ENCODE measurements around the gene TSSK3. TPM values are rescaled to one million over a fixed set of nuclear protein-coding genes. Genes with fewer than 3 reads are reported as not detected.

The TSSK3 gene
- polyA plus RNA-seq, 1 donor (not counting 4 experiments of a cell fraction or from before 2014, with no cell fraction given) = 0.14 TPM

DNA sequence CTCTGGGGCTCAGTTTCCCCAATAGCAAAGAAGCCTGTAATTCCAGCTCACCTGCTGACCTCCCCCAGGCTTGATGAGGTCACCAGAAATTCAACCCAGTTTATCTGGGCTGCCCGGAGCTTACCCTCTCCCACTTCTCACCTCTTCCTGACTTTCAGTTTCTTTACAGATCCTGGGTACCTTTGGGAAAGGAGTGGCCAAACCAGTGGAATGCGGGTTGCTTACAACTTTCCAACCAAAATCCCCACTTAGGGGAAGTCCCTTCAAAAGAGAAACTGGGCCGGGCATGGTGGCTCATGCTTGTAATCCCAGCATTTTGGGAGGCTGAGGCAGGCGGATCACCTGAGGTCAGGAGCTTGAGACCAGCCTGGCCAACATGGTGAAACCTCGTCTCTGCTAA is 20.4 kb upstream of the TSSK3 start:
- TF ChIP-seq, protein P1, sequence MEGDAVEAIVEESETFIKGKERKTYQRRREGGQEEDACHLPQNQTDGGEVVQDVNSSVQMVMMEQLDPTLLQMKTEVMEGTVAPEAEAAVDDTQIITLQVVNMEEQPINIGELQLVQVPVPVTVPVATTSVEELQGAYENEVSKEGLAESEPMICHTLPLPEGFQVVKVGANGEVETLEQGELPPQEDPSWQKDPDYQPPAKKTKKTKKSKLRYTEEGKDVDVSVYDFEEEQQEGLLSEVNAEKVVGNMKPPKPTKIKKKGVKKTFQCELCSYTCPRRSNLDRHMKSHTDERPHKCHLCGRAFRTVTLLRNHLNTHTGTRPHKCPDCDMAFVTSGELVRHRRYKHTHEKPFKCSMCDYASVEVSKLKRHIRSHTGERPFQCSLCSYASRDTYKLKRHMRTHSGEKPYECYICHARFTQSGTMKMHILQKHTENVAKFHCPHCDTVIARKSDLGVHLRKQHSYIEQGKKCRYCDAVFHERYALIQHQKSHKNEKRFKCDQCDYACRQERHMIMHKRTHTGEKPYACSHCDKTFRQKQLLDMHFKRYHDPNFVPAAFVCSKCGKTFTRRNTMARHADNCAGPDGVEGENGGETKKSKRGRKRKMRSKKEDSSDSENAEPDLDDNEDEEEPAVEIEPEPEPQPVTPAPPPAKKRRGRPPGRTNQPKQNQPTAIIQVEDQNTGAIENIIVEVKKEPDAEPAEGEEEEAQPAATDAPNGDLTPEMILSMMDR (optimal IDR thresholded peaks at IDR 0.05 in 1 of 3, IDR thresholded peaks at IDR 0.05 in 1 of 3, conservative IDR thresholded peaks at IDR 0.05 in 1 of 3; ENCODE audit: extremely low read depth in 1 of 3, insufficient read depth in 2 of 3, low read length in 3 of 3) = no peak
- no peak for TF ChIP-seq EZH2 (IDR thresholded peaks at IDR 0.05; ENCODE audit: low read length)
- Histone ChIP-seq H3K9ac (ENCODE audit: control insufficient read depth, extremely low read depth, insufficient read depth, low read length) (no peak overlapping the region), H3K9me3 (ENCODE audit: control insufficient read depth, low read depth, low read length) (no peaks in the 10 kb centered on the region), H3K79me2 (ENCODE audit: control insufficient read depth, insufficient read depth, low read length) (no peaks in the 10 kb centered on the region), H4K20me1 (ENCODE audit: control insufficient read depth, extremely low read depth, insufficient read depth, low read length) (no peaks in the 10 kb centered on the region), H3K27ac (ENCODE audit: control insufficient read depth, insufficient read depth, low read length) (no peak overlapping the region), H3K4me1 (ENCODE audit: control insufficient read depth, extremely low read depth, insufficient read depth, low read length) (peaks cover 23% of the 10 kb centered on the region), H3K4me3 (ENCODE audit: control insufficient read depth in 2 of 3, extremely low read depth in 1 of 3, insufficient read depth in 2 of 3, low read depth in 1 of 3, low read length in 3 of 3) (no peak overlapping the region), H2AFZ (ENCODE audit: control insufficient read depth, low read length) (no peak overlapping the region), H3K27me3 (ENCODE audit: control insufficient read depth, extremely low read depth, insufficient read depth, low read length) (peaks cover 10% of the 10 kb centered on the region), H3K9me1 (ENCODE audit: control insufficient read depth, extremely low read depth, insufficient read depth, low read length) (no peaks in the 10 kb centered on the region), H3K4me2 (ENCODE audit: control insufficient read depth, extremely low read depth, insufficient read depth, low read depth, low read length) (no peak overlapping the region), H3K36me3 (ENCODE audit: control insufficient read depth in 2 of 2, extremely low read depth in 1 of 2, insufficient read depth in 2 of 2, low read length in 2 of 2) (no peaks in the 10 kb centered on the region)
- DNase-seq (ENCODE audit: low read depth, low spot score) = no peak
- no peak for FAIRE-seq
- dilution Hi-C loops (cut with MboI; ENCODE audit: extremely low pct_ligation_motif_present, low sequenced_read_pairs) = no loop called here

DNA sequence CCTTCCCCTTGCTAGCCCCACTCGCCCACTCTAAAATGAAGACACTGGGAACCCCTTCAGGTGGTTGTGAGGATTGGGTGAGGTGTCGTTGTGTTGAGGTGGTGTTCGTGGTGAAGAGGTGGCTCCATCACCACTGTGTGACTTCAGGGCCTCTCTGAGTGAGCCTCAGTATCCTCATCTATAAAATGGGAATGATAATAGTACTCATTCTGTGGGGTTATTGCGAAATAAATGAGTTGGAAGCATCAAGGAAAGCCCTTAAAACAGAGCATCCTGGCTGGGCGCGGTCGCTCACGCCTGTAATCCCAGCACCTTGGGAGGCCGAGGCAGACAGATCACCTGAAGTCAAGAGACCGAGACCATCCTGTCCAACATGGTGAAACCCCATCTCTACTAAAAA is 19.6 kb upstream of the TSSK3 start:
- DNase-seq (ENCODE audit: low read depth, low spot score) = no peak
- H3K36me3 ChIP-seq (ENCODE audit: control insufficient read depth in 2 of 2, extremely low read depth in 1 of 2, insufficient read depth in 2 of 2, low read length in 2 of 2) = no peaks in the 10 kb centered on the region
- H3K79me2 ChIP-seq (ENCODE audit: control insufficient read depth, insufficient read depth, low read length) = no peaks in the 10 kb centered on the region
- no peak overlapping the region for H3K27ac ChIP-seq (ENCODE audit: control insufficient read depth, insufficient read depth, low read length)
- TF ChIP-seq, protein P1 (optimal IDR thresholded peaks at IDR 0.05 in 1 of 3, IDR thresholded peaks at IDR 0.05 in 1 of 3, conservative IDR thresholded peaks at IDR 0.05 in 1 of 3; ENCODE audit: extremely low read depth in 1 of 3, insufficient read depth in 2 of 3, low read length in 3 of 3) = no peak
- no peak for TF ChIP-seq EZH2 (IDR thresholded peaks at IDR 0.05; ENCODE audit: low read length)
- no peak overlapping the region for H3K9ac ChIP-seq (ENCODE audit: control insufficient read depth, extremely low read depth, insufficient read depth, low read length)
- no peaks in the 10 kb centered on the region for H3K9me1 ChIP-seq (ENCODE audit: control insufficient read depth, extremely low read depth, insufficient read depth, low read length)
- H3K4me2 ChIP-seq (ENCODE audit: control insufficient read depth, extremely low read depth, insufficient read depth, low read depth, low read length) = no peak overlapping the region
- H4K20me1 ChIP-seq (ENCODE audit: control insufficient read depth, extremely low read depth, insufficient read depth, low read length) = no peaks in the 10 kb centered on the region
- H2AFZ ChIP-seq (ENCODE audit: control insufficient read depth, low read length) = no peak overlapping the region
- peaks cover 20% of the 10 kb centered on the region for H3K4me1 ChIP-seq (ENCODE audit: control insufficient read depth, extremely low read depth, insufficient read depth, low read length)
- no peak overlapping the region for H3K4me3 ChIP-seq (ENCODE audit: control insufficient read depth in 2 of 3, extremely low read depth in 1 of 3, insufficient read depth in 2 of 3, low read depth in 1 of 3, low read length in 3 of 3)
- no peak for FAIRE-seq
- H3K9me3 ChIP-seq (ENCODE audit: control insufficient read depth, low read depth, low read length) = no peaks in the 10 kb centered on the region
- H3K27me3 ChIP-seq (ENCODE audit: control insufficient read depth, extremely low read depth, insufficient read depth, low read length) = peaks cover 7% of the 10 kb centered on the region
- dilution Hi-C loops (cut with MboI; ENCODE audit: extremely low pct_ligation_motif_present, low sequenced_read_pairs) = no loop called here

Data from keratinocyte (primary cell).